AG08396 (cell line): ENCODE results near the gene ZNF816.
"Not testable (repeated sequence)": the region's sequence is repeated elsewhere in the genome, so short reads cannot be mapped to it uniquely, and the experiment has no call there.

Experiments
- DNase-seq: peaks from one replicate; pipeline ENCODE4 v3.0.0; 2012; ENCODE audit warnings: low spot score, mixed read lengths

The ZNF816 gene

GRCh38 chr19:52924641-52925040, 38.0 kb downstream of the ZNF816 start:
- not testable (repeated sequence) for DNase-seq

GRCh38 chr19:52923778-52924593, 38.7 kb downstream of the ZNF816 start:
- peak; percentile 13 for DNase-seq

- DNase-seq: peak; percentile 87
Observed at GRCh38 chr19:52922841-52923777, 39.6 kb downstream of the ZNF816 start, which contains the start of gene ZNF888. Gene ZNF888 (minus strand): TSS chr19:52923428. CDS start chr19:52917873, 5,555 bp downstream.

- DNase-seq: no peak
Observed at GRCh38 chr19:52917531-52917930, 45.1 kb downstream of the ZNF816 start.

- DNase-seq: no peak
Observed at GRCh38 chr19:52910648-52911047, 52.0 kb downstream of the ZNF816 start.

GRCh38 chr19:52904052-52904780, 58.5 kb downstream of the ZNF816 start:
- not testable (repeated sequence) for DNase-seq

- DNase-seq: no peak
Observed at GRCh38 chr19:52901842-52902241, 60.8 kb downstream of the ZNF816 start.
